ENCODE measurements around the gene ICAM4. TPM values are rescaled to one million over a fixed set of nuclear protein-coding genes. Genes with fewer than 3 reads are reported as not detected.

Gene ICAM4
- total and polyA plus RNA-seq, 9 of the 15 experiments (the other 6 are each of a cell fraction or from before 2014, with no cell fraction given): 14.1 to 86.1 (median 29.6) TPM

- TF ChIP-seq HCFC1 (IDR thresholded peaks at IDR 0.05; ENCODE audit: low read depth, low read length) (peak; percentile 52), ZNF436 (CRISPR knock-in tag; IDR thresholded peaks at IDR 0.05) (no peak), EGR1 (conservative IDR thresholded peaks at IDR 0.05) (peak; percentile 2; the same call in 1 of the 2 replicates), PRMT5 (CRISPR knock-in tag; IDR thresholded peaks at IDR 0.05) (no peak), ZNF57 (CRISPR knock-in tag; IDR thresholded peaks at IDR 0.05) (no peak), PRDM10 (IDR thresholded peaks at IDR 0.05; ENCODE audit: partially characterized antibody) (peak; percentile 25), TOE1 (IDR thresholded peaks at IDR 0.05; ENCODE audit: borderline replicate concordance) (no peak), TOE1 (CRISPR knock-in tag; IDR thresholded peaks at IDR 0.05; ENCODE audit: borderline replicate concordance, low read depth) (no peak), MNT (conservative IDR thresholded peaks at IDR 0.05) (peak; percentile 98 to 99), HDAC8 (tag; IDR thresholded peaks at IDR 0.05) (0 out of 2 replicates have a peak, but pooled peaks have one; percentile 64), JUN (IDR thresholded peaks at IDR 0.05; ENCODE audit: borderline replicate concordance, low read depth, low read length) (peak; percentile 41; the same call in 1 of the 2 replicates), JUN (CRISPR knock-in tag; IDR thresholded peaks at IDR 0.05; ENCODE audit: borderline replicate concordance) (no peak), ATF1 (CRISPR knock-in tag; IDR thresholded peaks at IDR 0.05) (peak; percentile 59), ATF1 (tag; IDR thresholded peaks at IDR 0.05) (peak; percentile 65)
- TF ChIP-seq, protein P1, sequence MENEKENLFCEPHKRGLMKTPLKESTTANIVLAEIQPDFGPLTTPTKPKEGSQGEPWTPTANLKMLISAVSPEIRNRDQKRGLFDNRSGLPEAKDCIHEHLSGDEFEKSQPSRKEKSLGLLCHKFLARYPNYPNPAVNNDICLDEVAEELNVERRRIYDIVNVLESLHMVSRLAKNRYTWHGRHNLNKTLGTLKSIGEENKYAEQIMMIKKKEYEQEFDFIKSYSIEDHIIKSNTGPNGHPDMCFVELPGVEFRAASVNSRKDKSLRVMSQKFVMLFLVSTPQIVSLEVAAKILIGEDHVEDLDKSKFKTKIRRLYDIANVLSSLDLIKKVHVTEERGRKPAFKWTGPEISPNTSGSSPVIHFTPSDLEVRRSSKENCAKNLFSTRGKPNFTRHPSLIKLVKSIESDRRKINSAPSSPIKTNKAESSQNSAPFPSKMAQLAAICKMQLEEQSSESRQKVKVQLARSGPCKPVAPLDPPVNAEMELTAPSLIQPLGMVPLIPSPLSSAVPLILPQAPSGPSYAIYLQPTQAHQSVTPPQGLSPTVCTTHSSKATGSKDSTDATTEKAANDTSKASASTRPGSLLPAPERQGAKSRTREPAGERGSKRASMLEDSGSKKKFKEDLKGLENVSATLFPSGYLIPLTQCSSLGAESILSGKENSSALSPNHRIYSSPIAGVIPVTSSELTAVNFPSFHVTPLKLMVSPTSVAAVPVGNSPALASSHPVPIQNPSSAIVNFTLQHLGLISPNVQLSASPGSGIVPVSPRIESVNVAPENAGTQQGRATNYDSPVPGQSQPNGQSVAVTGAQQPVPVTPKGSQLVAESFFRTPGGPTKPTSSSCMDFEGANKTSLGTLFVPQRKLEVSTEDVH (IDR thresholded peaks at IDR 0.05; ENCODE audit: low read depth, partially characterized antibody): peak; percentile 53
- TF ChIP-seq, protein P2, sequence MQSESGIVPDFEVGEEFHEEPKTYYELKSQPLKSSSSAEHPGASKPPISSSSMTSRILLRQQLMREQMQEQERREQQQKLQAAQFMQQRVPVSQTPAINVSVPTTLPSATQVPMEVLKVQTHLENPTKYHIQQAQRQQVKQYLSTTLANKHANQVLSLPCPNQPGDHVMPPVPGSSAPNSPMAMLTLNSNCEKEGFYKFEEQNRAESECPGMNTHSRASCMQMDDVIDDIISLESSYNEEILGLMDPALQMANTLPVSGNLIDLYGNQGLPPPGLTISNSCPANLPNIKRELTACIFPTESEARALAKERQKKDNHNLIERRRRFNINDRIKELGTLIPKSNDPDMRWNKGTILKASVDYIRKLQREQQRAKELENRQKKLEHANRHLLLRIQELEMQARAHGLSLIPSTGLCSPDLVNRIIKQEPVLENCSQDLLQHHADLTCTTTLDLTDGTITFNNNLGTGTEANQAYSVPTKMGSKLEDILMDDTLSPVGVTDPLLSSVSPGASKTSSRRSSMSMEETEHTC (IDR thresholded peaks at IDR 0.05): 0 out of 2 replicates have a peak, but pooled peaks have one; percentile 53
Observed at GRCh38 chr19:10289167-10289835, 2.5 kb downstream of the ICAM4 start (continued).
